Gastrocnemius medialis (tissue), 4 donors: ENCODE data around the gene CAND2.

ENCODE experiments used
- CTCF ChIP-seq, 5 experiments: fragments of 450-650 bp in 3 of 5; fragments of 200-600 bp in 2 of 5; sonication (generic) in 2 of 5; IDR thresholded peaks in 4 of 5; conservative IDR thresholded peaks in 1 of 5; 1 replicate in 4 of 5; 2 replicates in 1 of 5; pipeline ENCODE4 v1.5.1; 2016 to 2019; ENCODE audit warnings: antibody characterized with exemption in 5 of 5, mild to moderate bottlenecking in 3 of 5, moderate library complexity in 3 of 5
- POLR2A ChIP-seq, 2 donors: fragments of 450-650 bp; IDR thresholded peaks; one replicate each; pipeline ENCODE4 v1.6.1; 2017; ENCODE audit warnings: antibody characterized with exemption in 2 of 2, mild to moderate bottlenecking in 2 of 2, moderate library complexity in 2 of 2

- TF ChIP-seq CTCF (IDR thresholded peaks at IDR 0.05 in 4 of 5, conservative IDR thresholded peaks at IDR 0.05 in 1 of 5) (no peak), POLR2A (IDR thresholded peaks at IDR 0.05) (no peak)
These were observed 60.1 kb downstream of the CAND2 start for GRCh38 chr3:12856626-12857025.
